HAP-1 (cell line): ENCODE measurements around the gene BRCA2.

Experiments used
- DNase-seq, 2 experiments: peaks; one replicate each; pipeline ENCODE4 v3.0.0-alpha.2; 2016 to 2020; ENCODE audit warnings: low spot score in 2 of 2
- H3K27me3 ChIP-seq: fragments of 250-450 bp; sonication (Bioruptor Pico); 2 replicates; pipeline ENCODE4 v1.5.1; 2020; ENCODE audit warnings: low read depth, mild to moderate bottlenecking, moderate library complexity
- H3K36me3 ChIP-seq: fragments of 250-450 bp; sonication (Bioruptor Pico); replicated peaks from 2 replicates; pipeline ENCODE4 v1.5.1; 2020; ENCODE audit warnings: mild to moderate bottlenecking
- H3K4me1 ChIP-seq: fragments of 250-450 bp; sonication (Bioruptor Pico); 2 replicates; pipeline ENCODE4 v1.5.1; 2020; ENCODE audit warnings: mild to moderate bottlenecking
- H3K4me3 ChIP-seq: fragments of 250-450 bp; sonication (Bioruptor Pico); 2 replicates; pipeline ENCODE4 v1.5.1; 2020; ENCODE audit warnings: mild to moderate bottlenecking, moderate library complexity
- H3K9me3 ChIP-seq: fragments of 250-450 bp; sonication (Bioruptor Pico); 2 replicates; pipeline ENCODE4 v1.5.1; 2020; ENCODE audit warnings: mild to moderate bottlenecking, moderate library complexity
- in situ Hi-C: fragments of 300-500 bp; cut with MboI; formaldehyde crosslinking; loops from 3 replicates; pipeline ENCODE4 v1.14.3; 2020; ENCODE audit warnings: low sequenced_read_pairs, inconsistent platforms, mixed read lengths

The BRCA2 gene

DNA sequence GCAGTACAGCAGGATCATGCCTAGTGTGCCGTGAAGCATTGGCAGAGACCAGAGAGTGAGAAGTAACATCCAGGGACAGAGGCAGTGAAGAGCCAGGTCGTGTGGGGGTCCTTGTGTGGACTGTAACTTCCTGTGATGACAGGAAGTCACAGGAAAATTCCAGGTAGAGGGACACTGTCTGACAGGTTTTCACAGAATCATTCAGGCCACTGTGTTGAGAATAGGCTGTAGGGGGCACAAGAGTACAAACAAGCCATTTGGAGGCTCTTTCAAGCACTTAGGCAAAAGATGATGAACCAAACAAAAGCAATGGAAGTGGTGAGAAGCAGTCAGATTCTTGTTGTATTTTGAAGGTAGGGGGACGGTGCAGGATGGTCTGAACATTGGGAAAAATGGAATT, 66.2 kb downstream of the BRCA2 start:
- Histone ChIP-seq H3K36me3 (peaks cover 37% of the 10 kb centered on the region), H3K27me3 (no peaks in the 10 kb centered on the region), H3K4me1 (no peaks in the 10 kb centered on the region), H3K9me3 (no peaks in the 10 kb centered on the region), H3K4me3 (no peak overlapping the region)
- peak in 1 of 2 experiments; percentile 12 for DNase-seq
- in situ Hi-C loops: no loop called here

DNA sequence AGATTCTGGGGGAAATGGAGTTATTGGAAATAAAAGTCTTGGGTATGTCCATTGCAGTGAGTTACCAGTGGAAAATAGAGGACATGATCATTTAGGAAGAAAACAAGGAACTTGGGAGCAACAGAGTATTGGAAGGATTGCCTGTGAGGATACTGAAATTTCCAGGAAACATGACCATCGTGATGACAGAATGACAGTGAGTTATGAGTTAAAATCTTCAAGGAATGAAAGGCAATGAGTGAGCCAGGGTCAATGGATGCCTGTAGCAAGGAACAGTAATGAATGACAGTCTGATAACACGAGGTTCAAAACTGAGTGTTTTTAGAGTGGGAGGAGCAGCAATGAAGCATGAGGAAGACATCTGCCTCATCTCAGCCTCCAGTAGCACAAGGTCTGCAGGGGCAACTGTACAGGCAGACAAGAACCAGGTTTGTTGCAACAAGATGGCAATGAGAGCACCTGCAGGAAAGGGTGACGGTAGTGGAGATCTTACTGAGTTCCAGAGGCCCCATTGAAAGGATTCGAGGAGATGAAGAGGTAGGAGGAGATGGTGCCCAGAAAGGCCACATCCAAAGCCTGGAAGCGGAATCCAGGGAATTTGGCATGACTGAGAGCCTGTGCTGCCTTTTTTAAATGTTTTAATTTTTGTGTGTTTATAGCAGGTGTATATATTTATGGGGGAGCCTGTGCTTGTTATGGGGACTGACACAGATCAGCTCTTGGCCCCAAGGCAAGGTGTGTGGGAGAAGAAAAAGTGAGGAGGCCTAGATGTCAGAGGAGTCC, 68.7 kb downstream of the BRCA2 start:
- in situ Hi-C loops: no loop called here
- H3K4me3 ChIP-seq: no peak overlapping the region
- no peak for DNase-seq
- H3K36me3 ChIP-seq: peaks cover 32% of the 10 kb centered on the region
- no peaks in the 10 kb centered on the region for H3K4me1 ChIP-seq
- no peaks in the 10 kb centered on the region for H3K27me3 ChIP-seq
- H3K9me3 ChIP-seq: no peaks in the 10 kb centered on the region

DNA sequence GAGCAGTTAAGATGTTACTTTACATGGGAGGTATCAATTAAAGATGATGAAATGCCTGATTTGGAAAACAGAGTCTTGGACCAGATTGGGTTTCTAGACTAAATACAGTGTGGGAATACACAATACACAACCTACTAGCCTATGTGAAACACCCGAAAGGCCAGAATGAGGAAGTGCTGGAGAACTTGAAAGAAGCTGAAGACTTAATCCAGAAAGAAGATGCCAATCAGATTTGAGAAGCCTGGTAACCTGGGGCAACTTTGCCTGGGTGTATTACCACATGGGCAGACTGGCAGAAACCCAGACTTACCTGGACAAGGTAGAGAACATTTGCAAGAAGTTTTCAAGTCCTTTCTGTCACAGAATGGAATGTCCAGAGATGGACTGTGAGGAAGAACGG, 69.4 kb downstream of the BRCA2 start:
- DNase-seq: no peak
- Histone ChIP-seq H3K4me3 (no peak overlapping the region), H3K9me3 (no peaks in the 10 kb centered on the region), H3K27me3 (no peaks in the 10 kb centered on the region), H3K36me3 (peaks cover 27% of the 10 kb centered on the region), H3K4me1 (no peaks in the 10 kb centered on the region)
- in situ Hi-C loops: no loop called here

DNA sequence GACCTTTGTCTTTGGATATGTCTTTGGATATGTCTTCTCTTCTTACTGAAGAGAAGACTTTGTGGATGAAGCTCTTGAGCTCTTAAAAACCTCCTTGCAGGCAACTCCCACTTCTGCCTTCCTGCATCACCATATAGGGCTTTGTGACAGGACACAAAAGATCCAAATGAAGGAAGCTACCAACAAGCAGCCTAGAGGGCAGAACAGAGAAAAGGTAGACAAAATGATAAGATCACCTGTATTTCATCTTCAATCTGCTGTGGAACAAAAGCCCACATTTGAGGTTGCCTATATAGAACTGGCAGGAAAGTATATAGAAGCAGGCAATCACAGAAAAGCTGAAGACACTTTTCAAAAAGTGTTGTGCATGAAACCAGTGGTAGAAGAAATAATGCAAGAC, 70.1 kb downstream of the BRCA2 start:
- Histone ChIP-seq H3K9me3 (no peaks in the 10 kb centered on the region), H3K27me3 (no peaks in the 10 kb centered on the region), H3K36me3 (peaks cover 21% of the 10 kb centered on the region), H3K4me3 (no peak overlapping the region), H3K4me1 (no peaks in the 10 kb centered on the region)
- in situ Hi-C loops: no loop called here
- no peak for DNase-seq

DNA sequence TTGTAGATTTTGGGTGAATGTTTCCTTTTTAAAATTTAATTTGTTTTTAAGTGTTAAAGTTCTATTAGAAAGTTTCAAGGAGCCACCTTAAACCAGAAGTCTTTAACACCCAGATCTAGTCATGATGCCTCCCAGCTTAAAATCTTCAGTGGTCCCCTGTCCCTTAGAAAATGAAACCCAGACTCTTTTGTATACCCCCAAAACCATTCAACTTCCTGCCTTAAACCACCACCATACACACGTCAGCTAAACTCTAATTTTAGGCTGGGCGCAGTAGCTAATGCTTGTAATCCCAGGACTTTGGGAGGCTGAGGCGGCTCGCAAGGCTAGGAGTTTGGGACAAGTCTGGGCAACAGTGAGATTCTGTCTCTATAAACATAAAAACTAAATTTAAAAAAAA, 74.7 kb downstream of the BRCA2 start:
- Histone ChIP-seq H3K27me3 (no peaks in the 10 kb centered on the region), H3K36me3 (peaks cover 6% of the 10 kb centered on the region), H3K9me3 (no peaks in the 10 kb centered on the region), H3K4me1 (peaks cover 9% of the 10 kb centered on the region), H3K4me3 (no peak overlapping the region)
- in situ Hi-C loops: no loop called here
- DNase-seq: no peak

DNA sequence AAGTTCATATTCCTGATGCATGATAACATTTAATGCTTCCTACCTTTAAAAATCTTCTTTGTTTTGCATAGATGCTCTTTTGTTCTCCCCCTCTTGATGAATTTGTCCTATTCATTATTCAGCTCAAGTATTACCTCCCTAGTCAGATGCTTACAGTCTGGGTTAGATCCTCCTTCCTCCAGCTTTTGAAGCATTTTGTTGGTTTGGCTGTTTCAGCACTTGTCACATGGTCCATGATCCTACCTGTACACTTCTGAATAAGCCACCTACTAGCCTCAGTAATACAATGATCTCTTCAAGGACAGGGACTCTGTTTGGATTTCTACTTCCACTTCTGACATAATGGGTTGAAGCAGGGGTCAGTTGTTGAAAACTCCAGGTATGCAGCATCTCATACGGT, 75.2 kb downstream of the BRCA2 start:
- DNase-seq: no peak
- in situ Hi-C loops: no loop called here
- no peaks in the 10 kb centered on the region for H3K27me3 ChIP-seq
- H3K4me3 ChIP-seq: no peak overlapping the region
- no peaks in the 10 kb centered on the region for H3K9me3 ChIP-seq
- peaks cover 9% of the 10 kb centered on the region for H3K4me1 ChIP-seq
- H3K36me3 ChIP-seq: peaks cover 8% of the 10 kb centered on the region

DNA sequence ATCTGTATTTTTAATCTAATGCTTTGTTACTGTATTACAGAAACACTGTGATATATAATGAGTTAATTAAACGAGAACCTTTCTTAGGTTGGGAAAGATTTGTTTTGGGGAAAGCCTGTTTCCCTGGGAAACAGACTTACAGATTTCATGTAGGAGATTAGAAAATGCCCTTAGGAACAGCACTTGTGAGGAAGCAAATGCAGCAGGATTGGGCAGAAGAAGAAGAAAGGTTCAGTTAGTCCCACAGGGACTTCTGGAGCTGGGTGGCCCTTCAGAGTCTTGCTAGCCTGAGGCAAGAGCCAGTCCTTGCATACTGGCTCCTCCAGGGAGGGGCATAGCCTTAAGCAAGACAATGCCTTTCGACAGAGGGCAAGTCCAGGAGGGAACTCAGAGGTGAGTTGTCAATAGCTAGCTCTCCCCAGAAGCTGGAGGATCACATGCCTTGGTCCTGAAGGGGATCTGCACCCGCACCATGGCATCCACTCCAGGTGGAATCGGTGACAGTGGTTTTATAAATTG, 75.9 kb downstream of the BRCA2 start:
- H3K27me3 ChIP-seq: no peaks in the 10 kb centered on the region
- DNase-seq: peak; percentile 47 to 60
- H3K4me1 ChIP-seq: peaks cover 9% of the 10 kb centered on the region
- peaks cover 8% of the 10 kb centered on the region for H3K36me3 ChIP-seq
- no peaks in the 10 kb centered on the region for H3K9me3 ChIP-seq
- H3K4me3 ChIP-seq: no peak overlapping the region
- in situ Hi-C loops: no loop called here

DNA sequence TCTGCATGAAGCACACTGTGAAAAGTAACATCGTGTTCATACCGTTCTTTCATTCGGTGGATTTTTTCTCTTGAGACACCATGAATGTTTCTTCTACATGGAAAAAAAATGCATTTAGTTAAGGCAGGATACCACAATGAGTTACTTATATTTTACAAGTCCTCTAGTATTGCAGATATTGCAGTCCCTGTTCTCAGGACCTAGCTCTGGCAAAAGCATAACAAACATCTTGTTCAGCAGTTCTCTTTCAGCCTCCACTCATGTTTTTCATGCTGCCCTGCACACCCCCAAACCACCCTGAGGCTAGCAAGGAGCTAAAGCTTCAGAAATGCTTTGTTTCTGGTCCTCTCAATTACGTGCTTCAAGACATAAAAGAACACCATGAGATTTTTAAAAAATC, 87.8 kb downstream of the BRCA2 start:
- H3K9me3 ChIP-seq: no peaks in the 10 kb centered on the region
- peaks cover 7% of the 10 kb centered on the region; the same call in 1 of the 2 replicates for H3K36me3 ChIP-seq
- no peak overlapping the region for H3K4me3 ChIP-seq
- H3K27me3 ChIP-seq: no peaks in the 10 kb centered on the region
- H3K4me1 ChIP-seq: no peaks in the 10 kb centered on the region
- in situ Hi-C loops: no loop called here
- no peak for DNase-seq

DNA sequence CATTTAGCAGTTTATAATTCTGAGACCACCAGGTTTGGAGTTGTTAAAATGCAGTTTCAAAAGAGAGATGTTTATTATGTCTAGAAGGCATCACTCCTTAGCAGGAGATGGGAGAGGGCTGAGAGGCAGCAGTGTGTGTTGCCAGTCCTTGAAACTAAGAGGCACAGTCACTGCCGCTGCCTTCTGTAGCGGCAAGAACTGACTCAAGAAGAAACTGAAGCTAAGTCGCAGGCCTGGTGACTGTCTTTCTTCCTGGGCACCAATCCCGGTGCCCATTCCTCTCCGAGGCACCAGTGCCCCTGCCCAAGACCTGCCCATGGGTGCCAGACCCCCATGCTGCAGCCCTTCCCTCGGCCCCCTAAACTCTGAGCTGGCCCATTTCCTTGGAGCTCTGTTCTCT, 92.5 kb downstream of the BRCA2 start:
- Histone ChIP-seq H3K4me1 (peaks cover 11% of the 10 kb centered on the region), H3K9me3 (no peaks in the 10 kb centered on the region), H3K27me3 (no peaks in the 10 kb centered on the region), H3K4me3 (no peak overlapping the region), H3K36me3 (no peaks in the 10 kb centered on the region)
- DNase-seq: no peak
- in situ Hi-C loops: no loop called here

DNA sequence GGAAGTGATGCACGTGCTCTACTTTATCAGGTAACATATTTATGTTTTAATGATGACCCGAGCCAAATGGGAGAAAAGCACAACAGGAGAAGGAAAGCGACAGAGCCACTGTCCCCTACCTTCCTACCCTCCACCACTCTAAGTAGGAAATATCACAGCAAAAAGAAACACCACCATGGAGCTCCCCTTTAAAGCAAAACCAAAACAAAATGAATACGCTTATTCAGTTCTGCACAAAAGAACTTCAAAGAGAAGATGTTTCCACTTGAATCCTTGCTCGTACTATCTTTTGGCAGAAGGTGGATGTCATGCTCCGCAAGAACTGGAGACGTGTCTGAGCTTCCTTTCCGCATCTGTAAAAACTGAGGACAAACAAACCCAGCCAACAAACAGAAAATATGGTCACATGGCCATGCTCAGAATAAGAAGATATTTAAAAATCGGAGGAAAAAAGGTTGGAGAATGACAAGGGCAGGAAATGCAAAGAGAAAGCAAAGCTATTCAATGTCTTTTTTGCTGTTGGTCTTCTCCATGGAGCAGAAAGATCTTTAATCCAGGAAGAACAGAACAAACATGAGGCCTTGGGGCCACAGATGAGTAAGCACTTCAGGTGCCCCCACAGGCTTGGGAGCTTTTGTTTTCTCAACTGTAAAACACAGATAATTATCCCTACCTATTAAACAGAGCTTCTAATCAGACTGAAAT, 93.1 kb downstream of the BRCA2 start:
- Histone ChIP-seq H3K4me3 (no peak overlapping the region), H3K27me3 (no peaks in the 10 kb centered on the region), H3K36me3 (no peaks in the 10 kb centered on the region), H3K9me3 (no peaks in the 10 kb centered on the region), H3K4me1 (peaks cover 11% of the 10 kb centered on the region)
- in situ Hi-C loops: no loop called here
- DNase-seq: no peak

DNA sequence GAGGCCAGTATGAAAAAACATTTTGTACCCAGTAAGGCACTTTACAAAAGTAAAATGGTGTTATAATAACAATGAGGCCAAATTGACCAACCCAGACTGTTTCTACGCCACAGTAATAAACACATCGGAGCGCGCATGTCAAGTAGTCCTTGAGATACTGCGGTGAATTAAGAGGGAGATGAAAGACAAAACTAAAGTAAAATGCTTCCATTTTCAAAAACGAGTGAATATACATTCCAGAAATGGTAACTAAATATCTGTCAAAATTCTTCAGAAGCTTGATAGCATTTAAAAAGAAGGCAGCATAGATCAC, 93.6 kb downstream of the BRCA2 start:
- H3K4me3 ChIP-seq: no peak overlapping the region
- DNase-seq: peak in 1 of 2 experiments; percentile 21
- H3K9me3 ChIP-seq: no peaks in the 10 kb centered on the region
- peaks cover 11% of the 10 kb centered on the region for H3K4me1 ChIP-seq
- no peaks in the 10 kb centered on the region for H3K36me3 ChIP-seq
- in situ Hi-C loops: no loop called here
- H3K27me3 ChIP-seq: no peaks in the 10 kb centered on the region

DNA sequence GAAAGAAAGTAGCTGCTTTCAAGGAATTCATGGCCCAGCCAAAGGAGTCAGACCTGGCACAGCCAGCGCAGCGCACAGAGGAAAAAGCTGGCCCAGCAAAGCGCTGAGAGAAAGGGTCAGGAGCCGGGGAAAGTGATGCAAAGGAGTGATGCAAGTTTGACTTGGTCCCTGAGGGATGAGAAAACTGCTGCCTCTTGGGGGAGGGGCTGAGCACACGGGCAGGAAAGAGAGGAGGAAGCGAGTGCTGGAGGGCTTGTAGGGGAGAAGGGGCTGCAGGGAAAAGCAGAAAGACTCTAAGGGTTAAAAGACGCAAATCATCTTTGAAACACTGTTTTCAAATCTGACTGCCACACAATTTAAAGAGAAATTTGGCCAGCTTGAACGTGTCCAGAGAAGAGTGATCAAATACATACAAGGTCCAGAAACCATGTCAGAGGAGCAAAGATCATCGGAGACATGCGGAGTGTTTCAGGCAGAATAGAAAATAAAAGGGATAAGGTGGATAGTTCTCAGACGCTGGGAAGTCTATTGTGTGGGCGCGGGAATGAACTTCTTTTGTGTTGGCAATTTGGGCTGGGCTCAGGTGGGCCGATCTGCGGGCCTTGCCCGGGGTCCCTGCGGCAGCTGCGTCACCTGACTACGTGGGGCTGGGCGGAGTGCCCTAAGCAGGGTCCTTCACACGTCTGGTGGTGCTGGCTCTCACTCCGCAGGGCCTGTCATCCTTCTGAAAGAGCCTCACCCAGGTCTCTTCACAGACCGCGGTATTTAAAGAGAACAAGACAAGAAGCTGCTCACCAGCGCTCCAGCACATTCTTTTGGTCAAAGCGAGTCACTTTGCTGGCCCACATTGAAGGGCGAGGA, 94.5 kb downstream of the BRCA2 start:
- H3K36me3 ChIP-seq: no peaks in the 10 kb centered on the region
- H3K27me3 ChIP-seq: no peaks in the 10 kb centered on the region
- H3K4me1 ChIP-seq: peaks cover 11% of the 10 kb centered on the region
- in situ Hi-C loops: no loop called here
- H3K4me3 ChIP-seq: no peak overlapping the region
- no peaks in the 10 kb centered on the region for H3K9me3 ChIP-seq
- no peak for DNase-seq

DNA sequence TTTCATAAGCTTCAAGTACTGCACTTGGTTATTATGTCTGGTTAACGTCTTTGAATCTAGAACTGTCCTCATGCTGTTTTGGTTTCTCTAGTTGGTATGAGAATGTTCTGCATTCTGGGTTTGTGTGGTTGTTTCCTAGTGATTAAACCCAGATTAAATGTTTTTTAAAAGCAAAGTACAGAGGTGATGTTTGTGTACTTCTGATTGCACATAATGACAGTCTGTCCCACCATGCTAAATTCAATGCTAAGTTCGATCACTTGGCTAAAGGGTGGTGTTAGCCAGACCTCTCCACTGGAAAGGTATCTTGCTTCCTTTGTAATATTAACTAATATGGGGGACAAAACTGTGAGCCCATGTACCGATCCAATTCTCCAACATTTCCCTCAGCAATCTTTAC, 98.0 kb downstream of the BRCA2 start:
- in situ Hi-C loops: no loop called here
- Histone ChIP-seq H3K27me3 (no peaks in the 10 kb centered on the region), H3K36me3 (no peaks in the 10 kb centered on the region), H3K4me1 (peaks cover 11% of the 10 kb centered on the region), H3K4me3 (no peak overlapping the region), H3K9me3 (no peaks in the 10 kb centered on the region)
- DNase-seq: no peak

DNA sequence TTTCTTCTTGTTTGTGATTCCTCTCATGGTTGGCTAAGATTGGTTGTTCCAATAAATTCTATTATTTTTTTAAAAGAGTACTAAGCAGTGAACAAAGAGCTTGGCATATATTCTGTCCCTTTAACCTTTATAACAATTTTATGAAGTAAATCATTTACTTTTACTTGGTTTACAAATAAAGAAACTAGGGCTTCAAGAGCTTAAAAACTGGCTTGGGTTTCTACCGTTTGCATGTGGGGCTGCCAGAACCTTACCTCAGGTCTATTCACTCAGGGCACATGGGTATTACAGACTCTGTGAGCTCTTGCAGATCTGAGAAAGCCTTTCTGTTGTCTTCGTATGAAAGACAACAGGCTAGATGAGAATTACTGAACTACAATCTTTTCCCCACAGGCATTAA, 99.3 kb downstream of the BRCA2 start:
- Histone ChIP-seq H3K27me3 (no peaks in the 10 kb centered on the region), H3K9me3 (peaks cover 2% of the 10 kb centered on the region; the same call in 1 of the 2 replicates), H3K4me1 (no peaks in the 10 kb centered on the region), H3K4me3 (no peak overlapping the region), H3K36me3 (no peaks in the 10 kb centered on the region)
- in situ Hi-C loops: no loop called here
- no peak for DNase-seq
